ENCODE data around the gene IKZF2.

- TF ChIP-seq POLR2AphosphoS5 (IDR thresholded peaks at IDR 0.05; ENCODE audit: insufficient read depth in 1 of 2, low read depth in 1 of 2) (no peak), CTCF (IDR thresholded peaks at IDR 0.05) (no peak), POLR2A (IDR thresholded peaks at IDR 0.05) (no peak)
These were observed 163.9 kb downstream of the IKZF2 start for GRCh38 chr2:212987492-212987891.
